Effector memory CD8-positive, alpha-beta T cell (primary cell): ENCODE results near the gene PFKFB4.

ENCODE experiments used
- ATAC-seq: fragments of 150-1000 bp; cut with Tn5 transposase; replicated peaks from 2 replicates; pipeline ENCODE4 v1.10.0; 2021; ENCODE audit warnings: mild to moderate bottlenecking, moderate library complexity
- DNase-seq, 3 experiments: peaks; one replicate each; pipeline ENCODE4 v3.0.0; 2021
- H3K27ac Mint-ChIP-seq, 2 donors: one replicate each; pipeline ENCODE4 v1.8.0; 2022; ENCODE audit warnings: mild to moderate bottlenecking in 2 of 2, mixed read lengths in 2 of 2, moderate library complexity in 2 of 2
- H3K27me3 Mint-ChIP-seq, 2 donors: one replicate each; pipeline ENCODE4 v1.8.0; 2022; ENCODE audit warnings: mixed read lengths in 2 of 2
- H3K36me3 Mint-ChIP-seq: one replicate; pipeline ENCODE4 v1.8.0; 2022; ENCODE audit warnings: mild to moderate bottlenecking, moderate library complexity, mixed read lengths; ENCODE audit not compliant: insufficient read depth
- H3K4me1 Mint-ChIP-seq, 2 donors: one replicate each; pipeline ENCODE4 v1.8.0; 2022; ENCODE audit warnings: low read depth in 2 of 2, mixed read lengths in 2 of 2
- H3K4me3 Mint-ChIP-seq, 2 donors: one replicate each; pipeline ENCODE4 v1.8.0; 2022; ENCODE audit warnings: mild to moderate bottlenecking in 2 of 2, mixed read lengths in 2 of 2, moderate library complexity in 2 of 2
- H3K9me3 Mint-ChIP-seq, 2 donors: one replicate each; pipeline ENCODE4 v1.8.0; 2022; ENCODE audit warnings: mixed read lengths in 2 of 2

Gene PFKFB4

DNA sequence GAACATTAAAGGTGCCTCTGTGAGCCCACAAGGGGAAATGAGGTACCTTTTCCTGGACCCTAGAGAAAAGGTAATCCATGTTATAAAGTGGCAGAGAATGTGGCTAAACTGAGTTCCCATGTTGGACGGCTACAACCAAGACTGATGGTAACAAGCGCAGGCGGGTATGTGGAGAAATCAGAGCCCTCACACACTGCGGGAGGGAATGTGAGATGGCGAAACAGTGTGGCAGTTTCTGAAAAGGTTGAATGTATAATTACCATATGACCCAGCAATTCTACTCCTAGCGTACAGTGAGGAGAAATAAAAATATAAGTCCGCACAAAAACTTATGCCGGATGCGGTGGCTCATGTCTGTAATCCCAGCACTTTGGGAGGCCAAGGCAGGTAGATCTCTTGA lies 28.6 kb downstream of the PFKFB4 start:
- no peaks in the 10 kb centered on the region for H3K9me3 Mint-ChIP-seq
- no peak for DNase-seq
- no peaks in the 10 kb centered on the region for H3K36me3 Mint-ChIP-seq
- H3K4me3 Mint-ChIP-seq = no peak overlapping the region
- no peak for ATAC-seq
- no peaks in the 10 kb centered on the region for H3K4me1 Mint-ChIP-seq
- no peak overlapping the region for H3K27ac Mint-ChIP-seq
- no peaks in the 10 kb centered on the region for H3K27me3 Mint-ChIP-seq

DNA sequence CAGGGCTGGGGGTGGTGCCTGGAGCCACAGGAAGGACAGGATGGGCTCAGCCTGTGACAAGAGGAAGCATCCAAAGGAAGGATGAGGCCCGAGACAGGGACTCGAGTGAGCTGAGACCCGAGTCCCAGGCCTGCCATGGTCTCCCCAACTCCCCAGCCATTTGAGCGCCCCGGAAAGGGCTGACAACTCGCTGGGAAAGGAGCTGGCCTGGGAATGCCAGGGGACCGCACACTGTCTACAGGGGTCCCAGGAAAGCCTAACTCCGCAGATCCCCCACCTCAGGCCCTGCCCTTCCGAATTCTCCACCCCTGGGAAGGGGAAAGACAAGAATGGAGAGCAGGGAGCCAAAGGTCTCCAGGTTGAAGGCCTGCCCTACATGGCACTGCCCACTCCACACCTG lies 31.6 kb downstream of the PFKFB4 start:
- H3K4me1 Mint-ChIP-seq = no peaks in the 10 kb centered on the region
- no peaks in the 10 kb centered on the region for H3K9me3 Mint-ChIP-seq
- DNase-seq (no peak), ATAC-seq (no peak)
- H3K27me3 Mint-ChIP-seq = no peaks in the 10 kb centered on the region
- no peak overlapping the region for H3K27ac Mint-ChIP-seq
- H3K4me3 Mint-ChIP-seq = no peak overlapping the region
- peaks cover 3% of the 10 kb centered on the region for H3K36me3 Mint-ChIP-seq

DNA sequence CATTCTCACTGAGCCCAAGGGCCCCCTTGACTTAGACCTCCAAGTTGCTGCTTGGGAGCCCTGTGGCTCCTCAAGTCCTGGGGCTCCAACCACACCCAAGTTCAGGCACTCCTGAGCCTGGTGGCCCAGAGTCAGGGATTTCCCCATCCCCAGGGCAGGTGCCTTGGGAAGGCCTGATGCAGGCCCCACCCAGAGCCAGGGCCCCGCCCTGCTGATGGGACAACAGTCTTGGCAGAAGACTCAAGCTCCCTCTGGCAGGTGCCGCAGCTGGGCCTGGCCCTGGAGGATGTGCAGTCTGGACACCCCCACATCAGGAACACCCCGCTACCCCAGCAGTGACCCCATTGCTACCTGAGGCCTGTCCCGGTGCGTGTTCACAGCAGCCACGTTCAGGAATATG lies 35.0 kb downstream of the PFKFB4 start:
- no peak overlapping the region for H3K27ac Mint-ChIP-seq
- no peaks in the 10 kb centered on the region for H3K27me3 Mint-ChIP-seq
- H3K36me3 Mint-ChIP-seq = peaks cover 3% of the 10 kb centered on the region
- H3K4me1 Mint-ChIP-seq = peaks cover 5 to 18% of the 10 kb centered on the region in 2 donors
- H3K9me3 Mint-ChIP-seq = no peaks in the 10 kb centered on the region
- ATAC-seq (no peak), DNase-seq (no peak)
- no peak overlapping the region for H3K4me3 Mint-ChIP-seq

DNA sequence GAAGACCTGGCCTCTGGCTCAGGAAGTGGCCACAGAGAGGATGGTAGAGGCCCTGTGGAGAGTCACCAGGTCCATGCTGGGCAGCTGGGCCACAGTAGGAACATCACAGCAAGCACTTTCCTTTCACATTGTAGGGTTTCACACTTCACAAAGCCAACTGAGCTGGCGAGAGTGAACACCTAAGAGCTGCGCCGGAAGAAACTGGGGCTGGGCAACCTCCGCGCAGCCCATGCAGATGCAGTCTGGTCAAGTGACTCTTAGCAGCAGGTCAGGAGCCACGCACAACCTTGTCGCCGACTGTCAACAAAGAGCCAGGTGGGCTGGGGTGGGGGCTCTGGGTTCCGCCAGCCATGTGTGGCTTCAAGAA lies 37.3 kb downstream of the PFKFB4 start:
- DNase-seq = no peak
- Mint-ChIP-seq H3K27me3 (no peaks in the 10 kb centered on the region), H3K4me1 (peaks cover 26 to 32% of the 10 kb centered on the region in 2 donors), H3K9me3 (no peaks in the 10 kb centered on the region), H3K27ac (peak overlapping the region; percentile 13 to 41), H3K4me3 (no peak overlapping the region), H3K36me3 (peaks cover 3% of the 10 kb centered on the region)
- no peak for ATAC-seq

DNA sequence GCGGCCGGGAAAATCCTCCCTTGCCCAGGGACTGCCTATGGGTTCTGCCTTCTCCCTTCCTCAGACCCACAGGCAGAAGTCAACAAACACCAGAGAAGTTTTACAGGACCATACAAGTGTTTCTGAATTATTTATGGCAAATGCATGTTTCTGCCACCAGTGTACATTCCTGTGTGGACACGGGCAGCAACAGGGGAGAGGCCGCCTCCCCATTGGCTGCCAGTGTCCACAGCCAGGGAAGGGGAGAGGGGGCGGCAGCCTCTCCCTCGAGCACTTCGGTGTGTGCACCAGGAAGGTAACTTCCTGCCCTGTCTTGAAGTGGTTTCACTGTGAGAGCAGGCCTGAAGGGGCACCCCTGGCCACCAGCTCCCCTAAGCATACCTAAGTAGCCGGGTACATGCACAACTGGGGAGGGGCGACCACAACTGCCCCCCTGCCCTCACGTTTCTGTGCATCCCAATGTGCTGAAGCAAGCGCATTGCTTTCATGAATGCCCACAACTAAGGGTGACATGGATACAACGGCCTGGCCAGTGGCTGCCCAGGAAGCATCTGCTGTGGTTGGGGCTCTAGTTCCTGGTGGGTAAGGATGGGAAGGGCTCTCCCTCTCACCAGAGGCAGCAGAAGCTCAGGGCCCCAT lies 37.8 kb downstream of the PFKFB4 start:
- Mint-ChIP-seq H3K27ac (peak overlapping the region; percentile 13 to 41), H3K27me3 (no peaks in the 10 kb centered on the region), H3K36me3 (peaks cover 3% of the 10 kb centered on the region), H3K9me3 (no peaks in the 10 kb centered on the region), H3K4me3 (no peak overlapping the region), H3K4me1 (peaks cover 29 to 36% of the 10 kb centered on the region in 2 donors)
- peak; percentile 56 for ATAC-seq
- no peak for DNase-seq

DNA sequence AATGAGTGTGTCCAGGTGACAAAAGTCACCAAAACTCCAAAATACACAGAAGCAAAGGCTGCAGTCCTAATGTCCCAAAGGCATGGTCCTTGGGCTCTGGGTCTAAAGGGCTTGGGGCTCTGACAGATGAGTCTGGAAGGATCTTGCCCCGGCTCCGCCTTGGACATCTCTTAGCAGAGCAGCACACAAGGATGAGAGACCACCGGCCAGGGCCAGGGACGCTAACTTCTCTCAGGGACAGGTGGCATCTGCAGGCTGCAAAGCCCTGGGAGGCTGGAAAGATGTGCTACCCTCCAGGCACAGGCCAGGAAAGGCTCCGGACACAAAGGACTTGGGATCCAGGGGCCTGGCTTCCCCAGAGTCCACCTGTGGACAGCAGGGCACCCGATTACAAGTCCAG lies 38.5 kb downstream of the PFKFB4 start:
- Mint-ChIP-seq H3K36me3 (peaks cover 3% of the 10 kb centered on the region), H3K4me1 (peaks cover 29 to 36% of the 10 kb centered on the region in 2 donors)
- no peak for ATAC-seq

DNA sequence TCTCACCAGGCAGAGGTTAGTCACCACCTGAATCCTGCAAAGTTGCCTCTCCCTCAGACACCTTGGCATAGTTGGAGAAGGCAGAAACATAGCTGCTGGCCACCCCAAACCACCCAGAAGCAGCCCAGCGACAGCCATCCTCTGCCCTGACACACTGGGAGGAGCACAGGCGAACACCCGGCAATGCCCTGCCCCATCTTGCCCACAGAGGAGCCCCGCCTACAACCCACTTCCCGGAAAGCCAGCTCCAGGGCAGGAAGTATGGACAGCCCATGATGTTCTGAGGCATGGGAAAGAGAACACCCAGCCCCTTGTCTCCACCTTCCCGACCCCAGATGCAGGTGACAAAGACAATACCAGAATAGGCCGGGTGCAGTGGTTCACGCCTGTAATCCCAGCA lies 40.0 kb downstream of the PFKFB4 start:
- Mint-ChIP-seq H3K27me3 (no peaks in the 10 kb centered on the region), H3K27ac (peak overlapping the region in 1 of 2 donors; percentile 85), H3K4me3 (peak overlapping the region; percentile 48 to 56), H3K9me3 (no peaks in the 10 kb centered on the region), H3K4me1 (peaks cover 29 to 36% of the 10 kb centered on the region in 2 donors), H3K36me3 (no peaks in the 10 kb centered on the region)
- DNase-seq (no peak), ATAC-seq (peak; percentile 28)

More for the DNA sequence above, 38.5 kb downstream of the PFKFB4 start:
- Mint-ChIP-seq H3K27ac (peak overlapping the region in 1 of 2 donors; percentile 41), H3K9me3 (no peaks in the 10 kb centered on the region), H3K27me3 (no peaks in the 10 kb centered on the region), H3K4me3 (peak overlapping the region in 1 of 2 donors; percentile 12)
- no peak for DNase-seq

DNA sequence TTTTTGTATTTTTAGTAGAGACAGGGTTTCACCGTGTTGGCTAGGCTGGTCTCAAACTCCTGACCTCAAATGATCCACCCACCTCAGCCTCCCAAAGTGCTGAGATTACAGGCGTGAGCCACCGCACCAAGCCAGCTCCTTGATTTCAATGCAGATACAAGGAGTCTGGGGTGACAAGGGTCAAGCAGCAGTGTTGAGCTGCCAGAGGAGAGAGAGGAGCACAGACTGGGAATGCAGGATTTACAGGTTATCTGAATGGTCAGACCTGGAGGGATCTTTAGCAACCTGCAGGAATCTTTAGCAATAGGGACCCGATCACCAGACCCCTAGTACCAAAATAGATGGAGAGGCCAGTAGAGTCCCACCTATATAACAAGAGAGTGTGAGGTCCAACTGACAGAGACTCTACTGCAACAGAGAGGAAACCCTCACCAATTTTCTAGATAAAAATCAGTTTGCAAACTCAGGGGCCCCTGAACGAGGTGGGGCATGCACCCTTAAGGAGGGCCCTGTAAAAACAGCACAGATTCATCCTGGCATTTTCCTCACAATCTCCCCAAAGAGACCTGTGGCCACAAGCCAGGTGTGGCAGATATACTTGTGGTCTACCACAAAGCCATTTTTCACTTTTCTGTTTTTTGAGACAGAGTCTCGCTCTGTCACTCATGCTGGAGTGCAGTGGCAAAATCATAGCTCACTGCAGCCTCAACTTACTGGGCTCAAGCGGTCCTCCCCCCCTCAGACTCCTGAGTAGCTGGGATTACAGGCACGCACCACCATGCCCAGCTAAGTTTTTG lies 42.0 kb downstream of the PFKFB4 start:
- Mint-ChIP-seq H3K27me3 (peaks cover 8% of the 10 kb centered on the region in 2 donors), H3K4me3 (peak overlapping the region; percentile 27 to 44), H3K36me3 (peaks cover 5% of the 10 kb centered on the region), H3K4me1 (peaks cover 29 to 36% of the 10 kb centered on the region in 2 donors), H3K27ac (peak overlapping the region in 1 of 2 donors; percentile 22), H3K9me3 (no peaks in the 10 kb centered on the region)
- DNase-seq (no peak), ATAC-seq (peak; percentile 79)

DNA sequence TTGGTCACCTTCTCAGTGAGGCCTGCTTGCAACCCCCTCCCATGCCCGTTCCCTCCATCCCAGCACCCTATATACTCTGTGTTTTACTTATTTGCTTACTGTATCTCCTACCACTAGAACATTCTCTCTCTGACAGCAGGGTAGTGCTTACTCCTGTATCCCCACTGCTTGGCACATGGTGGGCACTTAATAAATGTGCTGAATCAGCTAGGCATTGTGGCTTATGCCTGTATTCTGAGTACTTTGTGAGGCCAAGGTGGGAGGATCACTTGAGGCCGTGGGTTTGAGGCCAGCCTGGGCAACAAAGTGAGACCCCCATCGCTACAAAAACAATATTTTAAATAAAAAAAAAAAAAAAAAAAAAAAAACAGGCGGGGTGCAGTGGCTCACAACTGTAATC lies 45.1 kb downstream of the PFKFB4 start:
- Mint-ChIP-seq H3K36me3 (peaks cover 5% of the 10 kb centered on the region), H3K4me1 (peaks cover 31 to 32% of the 10 kb centered on the region in 2 donors), H3K27me3 (peaks cover 8% of the 10 kb centered on the region in 2 donors), H3K9me3 (no peaks in the 10 kb centered on the region), H3K4me3 (no peak overlapping the region), H3K27ac (no peak overlapping the region)
- DNase-seq (no peak), ATAC-seq (no peak)

DNA sequence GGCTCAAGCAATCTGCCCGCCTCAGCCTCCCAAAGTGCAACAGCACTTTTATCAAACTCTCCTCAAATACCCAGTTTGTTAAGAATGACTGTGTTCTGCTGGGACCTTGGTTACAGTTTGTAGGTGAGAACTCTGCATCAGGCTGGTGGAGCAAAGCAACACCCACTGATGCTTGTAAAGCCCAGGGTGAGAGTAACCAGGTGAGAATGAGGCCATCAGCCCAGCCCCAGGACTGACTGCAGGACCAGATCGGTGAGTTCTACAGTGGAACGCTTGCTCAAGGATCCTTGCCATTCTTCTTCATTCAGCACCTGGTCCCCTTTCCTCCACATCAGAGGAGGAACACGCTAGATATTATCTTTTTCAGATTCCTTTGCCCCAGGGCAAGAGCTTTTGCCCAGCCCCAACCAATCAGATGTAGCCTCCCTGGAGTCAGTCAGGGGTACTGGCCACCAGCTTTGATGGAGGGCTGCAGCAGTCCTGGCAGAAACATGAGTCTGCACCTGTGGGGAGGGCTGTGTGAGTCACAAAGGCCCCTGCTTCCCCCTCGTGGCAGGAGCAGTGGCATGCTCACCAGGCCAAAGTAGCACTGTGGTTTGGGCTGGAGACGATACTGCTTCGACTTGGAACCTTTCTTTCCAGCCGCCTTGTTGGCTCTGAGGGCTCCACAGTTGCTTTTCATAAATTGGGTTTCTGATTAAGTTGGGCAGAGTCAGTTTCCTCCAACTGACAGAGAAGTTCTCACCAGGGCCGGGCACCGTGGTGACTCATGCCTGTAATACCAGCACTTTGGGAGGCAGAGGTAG lies 49.1 kb downstream of the PFKFB4 start:
- H3K27ac Mint-ChIP-seq = peak overlapping the region; percentile 51 to 78
- H3K9me3 Mint-ChIP-seq = no peaks in the 10 kb centered on the region
- H3K27me3 Mint-ChIP-seq = peaks cover 8% of the 10 kb centered on the region in 2 donors
- peak overlapping the region; percentile 27 to 32 for H3K4me3 Mint-ChIP-seq
- peaks cover 22 to 33% of the 10 kb centered on the region in 2 donors for H3K4me1 Mint-ChIP-seq
- ATAC-seq = peak; percentile 87
- peak; percentile 68 for DNase-seq
- peaks cover 5% of the 10 kb centered on the region for H3K36me3 Mint-ChIP-seq

DNA sequence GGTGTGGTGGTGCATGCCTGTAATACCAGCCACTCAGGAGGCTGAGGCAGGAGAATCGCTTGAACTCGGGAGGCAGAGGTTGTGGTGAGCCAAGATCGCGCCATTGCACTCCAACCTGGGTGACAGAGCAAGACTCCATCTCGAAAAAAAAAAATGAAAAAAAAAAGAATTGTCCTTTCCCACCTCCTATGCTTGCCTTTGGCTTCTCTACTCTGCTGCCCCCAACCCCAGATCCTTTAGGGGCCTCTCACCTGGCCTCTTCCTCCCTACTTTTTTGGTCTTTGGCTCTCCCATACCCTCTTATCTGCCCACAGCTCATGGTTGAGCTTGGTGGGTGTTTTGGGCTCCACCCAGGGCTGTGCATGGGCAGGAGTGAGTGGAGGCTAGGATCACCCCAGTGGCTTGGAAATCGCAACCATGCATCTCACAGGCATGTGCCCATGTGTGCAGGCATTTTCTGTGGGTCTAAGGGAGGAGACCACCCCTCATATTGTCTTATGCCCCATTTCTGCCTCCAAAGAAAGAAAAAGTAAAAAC lies 50.6 kb downstream of the PFKFB4 start:
- Mint-ChIP-seq H3K4me3 (peak overlapping the region in 1 of 2 donors; percentile 21), H3K4me1 (peaks cover 37 to 48% of the 10 kb centered on the region in 2 donors), H3K27ac (peak overlapping the region in 1 of 2 donors; percentile 35)

DNA sequence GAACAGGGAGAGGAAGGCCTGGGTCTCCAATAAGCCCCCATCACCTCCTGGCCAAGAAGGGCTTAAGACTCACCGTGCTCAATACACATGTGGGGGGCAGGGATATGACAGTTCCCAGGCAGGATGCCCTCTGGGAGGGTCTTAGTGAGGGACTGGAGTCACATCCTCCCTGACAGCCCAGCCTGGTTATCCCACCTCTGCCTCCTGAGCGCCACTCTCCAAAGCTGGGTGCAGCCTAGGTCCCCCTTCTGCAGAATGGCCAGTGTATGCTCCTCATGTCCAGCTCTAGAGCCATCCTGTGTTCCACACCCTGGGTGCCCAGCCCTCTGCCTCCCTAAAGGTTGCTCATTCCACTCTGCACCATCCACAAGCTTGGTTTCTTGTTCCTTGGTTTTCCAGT lies 51.5 kb downstream of the PFKFB4 start:
- H3K27ac Mint-ChIP-seq = peak overlapping the region; percentile 35 to 41

More for the DNA sequence above, 50.6 kb downstream of the PFKFB4 start:
- ATAC-seq = no peak
- Mint-ChIP-seq H3K36me3 (peaks cover 3% of the 10 kb centered on the region), H3K27me3 (peaks cover 3 to 4% of the 10 kb centered on the region in 2 donors), H3K9me3 (no peaks in the 10 kb centered on the region)
- DNase-seq = no peak

More for the DNA sequence above, 51.5 kb downstream of the PFKFB4 start:
- Mint-ChIP-seq H3K9me3 (no peaks in the 10 kb centered on the region), H3K4me1 (peaks cover 44 to 53% of the 10 kb centered on the region in 2 donors), H3K36me3 (no peaks in the 10 kb centered on the region), H3K4me3 (peak overlapping the region; percentile 83 to 86), H3K27me3 (no peaks in the 10 kb centered on the region)
- ATAC-seq (no peak), DNase-seq (no peak)
